GM12878 (cell line): ENCODE data around the gene TWF1. TPM values are rescaled to one million over a fixed set of nuclear protein-coding genes. Genes with fewer than 3 reads are reported as not detected.

Experiments used
- ATAC-seq: fragments of 200-7000 bp; cut with Tn5 transposase; 3 replicates; pipeline ENCODE4 v1.9.1; 2020; ENCODE audit warnings: mild to moderate bottlenecking, moderate library complexity
- BruUV-seq: library from RNA; stranded (reverse); fragments of 400-500 nt; replicated peaks from 2 replicates; lab custom pipeline; 2021; lab: Mats Ljungman, UMichigan
- CTCF ChIA-PET: fragments of 300-600 bp; sonication (Branson Sonifier 250); formaldehyde crosslinking; extraction: SDS; loops from one replicate; lab custom pipeline; 2021; ENCODE audit warnings: inconsistent platforms; lab: Yijun Ruan, JAX
- POLR2A ChIA-PET: fragments of 350-600 bp; formaldehyde crosslinking; extraction: SDS; loops from one replicate; lab custom pipeline; 2021; ENCODE audit warnings: inconsistent platforms; lab: Charles Lee
- RAD21 ChIA-PET: fragments of 300-600 bp; sonication (Branson Sonifier 250); formaldehyde crosslinking; loops from one replicate; lab custom pipeline; 2023; ENCODE audit warnings: antibody characterized with exemption; ENCODE audit not compliant: unreplicated experiment; lab: Charles Lee
- SMC1A ChIA-PET: fragments of 300-600 bp; sonication (Branson Sonifier 250); formaldehyde crosslinking; loops from one replicate; lab custom pipeline; 2023; ENCODE audit not compliant: unreplicated experiment, uncharacterized antibody; lab: Charles Lee
- DNase-seq: peaks from one replicate; pipeline ENCODE4 v3.0.0-alpha.2; 2011; ENCODE audit warnings: low read depth, low spot score
- FAIRE-seq: peaks from 3 replicates; lab custom pipeline; 2011; peaks lifted over from hg19 to GRCh38; lab: Jason Lieb, UNC
- H2AFZ ChIP-seq: 2 replicates; pipeline ENCODE4 v1.6.0; 2011; ENCODE audit warnings: low read depth, low read length, control low read depth; ENCODE audit not compliant: control insufficient read depth
- H3K27ac ChIP-seq: 2 replicates; pipeline ENCODE4 v1.5.1; 2011; ENCODE audit warnings: control low read depth; ENCODE audit not compliant: control insufficient read depth, insufficient read depth
- H3K27me3 ChIP-seq, 2 experiments: replicated peaks in 1 of 2; 2 replicates each; pipeline versions ENCODE4 v1.6.0 to v1.6.1; 2011; ENCODE audit warnings: low read length in 1 of 2; ENCODE audit not compliant: control insufficient read depth in 2 of 2, insufficient read depth in 2 of 2
- H3K36me3 ChIP-seq, 2 experiments: 2 replicates each; pipeline ENCODE4 v1.5.1; 2011; ENCODE audit warnings: low read length in 1 of 2; ENCODE audit not compliant: control insufficient read depth in 2 of 2, insufficient read depth in 2 of 2
- H3K4me1 ChIP-seq: 2 replicates; pipeline ENCODE4 v1.6.1; 2011; ENCODE audit warnings: mild to moderate bottlenecking, low read length, moderate library complexity, mixed read lengths; ENCODE audit not compliant: control insufficient read depth, insufficient read depth
- H3K4me2 ChIP-seq: 2 replicates; pipeline ENCODE4 v1.6.0; 2011; ENCODE audit warnings: control low read depth; ENCODE audit not compliant: control insufficient read depth, insufficient read depth
- H3K4me3 ChIP-seq: fragments of 200-600 bp; sonication (generic); 2 replicates; pipeline ENCODE4 v1.5.1; 2016
- H3K79me2 ChIP-seq: 2 replicates; pipeline ENCODE4 v1.6.0; 2011; ENCODE audit warnings: low read length; ENCODE audit not compliant: control insufficient read depth, insufficient read depth
- H3K9ac ChIP-seq: 2 replicates; pipeline ENCODE4 v1.8.0; 2011; ENCODE audit warnings: low read length, control low read depth, mixed read lengths; ENCODE audit not compliant: control insufficient read depth, insufficient read depth
- H3K9me3 ChIP-seq: replicated peaks from 3 replicates; pipeline ENCODE4 v1.5.1; 2011; ENCODE audit warnings: mild to moderate bottlenecking, low read length; ENCODE audit not compliant: control insufficient read depth, insufficient read depth
- H4K20me1 ChIP-seq: 2 replicates; pipeline ENCODE4 v1.6.0; 2011; ENCODE audit not compliant: control insufficient read depth, insufficient read depth
- CHD1 ChIP-seq: IDR thresholded peaks from 2 replicates; pipeline ENCODE4 v1.6.1; 2012; ENCODE audit warnings: low read depth, low read length, improper control_type of control experiment
- ELK1 ChIP-seq: IDR thresholded peaks from 2 replicates; pipeline ENCODE4 v1.6.1; 2012; ENCODE audit warnings: low read depth, low read length, improper control_type of control experiment
- ETV6 ChIP-seq, 2 experiments: fragments of 450-650 bp in 1 of 2; IDR thresholded peaks in 1 of 2; conservative IDR thresholded peaks in 1 of 2; 2 replicates each; pipeline ENCODE4 v1.6.1; 2014; ENCODE audit warnings: antibody characterized with exemption in 1 of 2, borderline replicate concordance in 1 of 2, low read depth in 1 of 2, mild to moderate bottlenecking in 1 of 2, moderate library complexity in 1 of 2
- RELB ChIP-seq: fragments of 450-650 bp; IDR thresholded peaks from 2 replicates; pipeline ENCODE4 v1.6.1; 2017; ENCODE audit warnings: low read depth, mild to moderate bottlenecking, moderate library complexity
- SRF ChIP-seq, 2 experiments: IDR thresholded peaks; 2 replicates each; pipeline ENCODE4 v1.6.1; 2011; ENCODE audit warnings: low read depth in 2 of 2, low read length in 2 of 2, mild to moderate bottlenecking in 1 of 2, moderate library complexity in 1 of 2
- WGBS: methylation state at CpG from one replicate; pipeline ENCODE4 v1.1.6; 2016; ENCODE audit warnings: low lambda C conversion rate; ENCODE audit not compliant: insufficient replicate concordance, insufficient coverage; ENCODE audit errors: missing lambda C conversion rate; 5-methylcytosine and 5-hydroxymethylcytosine counted together
- in situ Hi-C: fragments of 300-500 bp; cut with MboI; formaldehyde crosslinking; loops from 9 replicates; pipeline ENCODE4 v1.14.3; 2018; ENCODE audit warnings: mixed read lengths
- intact Hi-C: fragments of 100-400 bp; cut with micrococcal nuclease; formaldehyde crosslinking; loops from one replicate; pipeline ENCODE4 v1.14.2; 2022; ENCODE audit not compliant: unreplicated experiment
- polyA plus RNA-seq, 11 experiments: library from polyadenylated mRNA; depleted of rRNA in 4 of 11; unstranded in 6 of 11; stranded (reverse) in 5 of 11; fragments of >200 nt; fragmentation: Nextera tagmentation in 4 of 11; fragmentation: Illumina TruSeq in 1 of 11; extraction: Ambion mirVana in 4 of 11; extraction: Trizol in 1 of 11; gene quantifications; 1 replicate in 1 of 11; 2 replicates in 10 of 11; pipeline versions ENCODE4 v1.2.1 to v1.2.3, GENCODE V29; 2011 to 2016; ENCODE audit warnings: inconsistent platforms in 2 of 11, missing spikeins in 2 of 11, low read depth in 1 of 11
- total RNA-seq, 4 experiments: library from RNA; depleted of rRNA in 3 of 4; stranded (reverse); fragments of >200 nt in 3 of 4; fragmentation: Illumina TruSeq in 1 of 4; extraction: Trizol in 1 of 4; gene quantifications; 2 replicates each; pipeline versions ENCODE4 v1.2.1 to v1.2.3, GENCODE V29; 2013 to 2021
- TF ChIP-seq, protein P1 (sequence below): IDR thresholded peaks from 2 replicates; pipeline ENCODE4 v1.6.1; 2011; ENCODE audit warnings: low read depth, low read length, improper control_type of control experiment, borderline replicate concordance
- TF ChIP-seq, protein P2 (sequence below): fragments of 150-350 bp; IDR thresholded peaks from 2 replicates; pipeline ENCODE4 v1.6.1; 2014; ENCODE audit warnings: mild to moderate bottlenecking, low read depth, low read length

The TWF1 gene
- total and polyA plus RNA-seq, 10 of the 15 experiments (the other 5 are each of a cell fraction or from before 2014, with no cell fraction given): 8.7 to 23.5 (median 18.4) TPM

DNA sequence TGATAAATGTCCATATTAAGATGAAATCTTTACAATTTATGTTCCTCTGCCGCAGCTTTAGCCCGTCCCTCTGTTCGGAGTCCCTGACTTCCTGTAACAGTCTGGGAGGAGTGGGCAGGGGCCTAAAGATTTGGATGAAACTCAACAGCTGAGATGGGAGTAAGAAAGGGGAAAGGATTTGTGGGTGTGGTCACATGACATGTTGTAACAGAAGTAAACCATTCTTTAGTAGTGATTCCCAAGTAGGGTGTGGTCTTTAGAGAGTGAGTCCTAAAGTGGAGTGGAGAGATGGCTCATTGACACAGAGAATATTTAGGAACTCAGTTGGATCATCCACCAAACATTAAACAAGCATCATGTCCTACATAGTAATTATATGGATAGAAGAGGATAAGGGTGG lies 42.7 kb upstream of the TWF1 start:
- in situ Hi-C loops: no loop called here
- ChIA-PET SMC1A (no interaction called here), POLR2A (no interaction called here), CTCF (interaction anchor here (1.1 kb wide), 1 partner anchor 8 kb away, joined by 3 read pairs; no protein-coding TSS in a partner anchor), RAD21 (no interaction called here)
- FAIRE-seq: no peak
- Histone ChIP-seq H3K9me3 (no peaks in the 10 kb centered on the region; the same call in 2 of the 3 replicates), H3K27ac (no peak overlapping the region), H2AFZ (no peak overlapping the region), H3K4me2 (no peak overlapping the region), H3K9ac (no peak overlapping the region), H4K20me1 (no peaks in the 10 kb centered on the region), H3K36me3 (no peaks in the 10 kb centered on the region; a peak in 2 of 4 replicates), H3K79me2 (no peaks in the 10 kb centered on the region), H3K27me3 (no peaks in the 10 kb centered on the region), H3K4me1 (no peaks in the 10 kb centered on the region), H3K4me3 (no peak overlapping the region)
- intact Hi-C loops: no loop called here
- WGBS: 98% methylated on average over 3 of the region's 3 CpGs
- TF ChIP-seq, protein P1, sequence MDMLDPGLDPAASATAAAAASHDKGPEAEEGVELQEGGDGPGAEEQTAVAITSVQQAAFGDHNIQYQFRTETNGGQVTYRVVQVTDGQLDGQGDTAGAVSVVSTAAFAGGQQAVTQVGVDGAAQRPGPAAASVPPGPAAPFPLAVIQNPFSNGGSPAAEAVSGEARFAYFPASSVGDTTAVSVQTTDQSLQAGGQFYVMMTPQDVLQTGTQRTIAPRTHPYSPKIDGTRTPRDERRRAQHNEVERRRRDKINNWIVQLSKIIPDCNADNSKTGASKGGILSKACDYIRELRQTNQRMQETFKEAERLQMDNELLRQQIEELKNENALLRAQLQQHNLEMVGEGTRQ: no peak
- TF ChIP-seq ETV6 (conservative IDR thresholded peaks at IDR 0.05 in 1 of 2, IDR thresholded peaks at IDR 0.05 in 1 of 2; ENCODE audit: borderline replicate concordance in 1 of 2, low read depth in 1 of 2) (no peak), SRF (IDR thresholded peaks at IDR 0.05; ENCODE audit: low read depth in 2 of 2, low read length in 2 of 2) (no peak), CHD1 (no peak), ELK1 (no peak), RELB (no peak)
- TF ChIP-seq, protein P2, sequence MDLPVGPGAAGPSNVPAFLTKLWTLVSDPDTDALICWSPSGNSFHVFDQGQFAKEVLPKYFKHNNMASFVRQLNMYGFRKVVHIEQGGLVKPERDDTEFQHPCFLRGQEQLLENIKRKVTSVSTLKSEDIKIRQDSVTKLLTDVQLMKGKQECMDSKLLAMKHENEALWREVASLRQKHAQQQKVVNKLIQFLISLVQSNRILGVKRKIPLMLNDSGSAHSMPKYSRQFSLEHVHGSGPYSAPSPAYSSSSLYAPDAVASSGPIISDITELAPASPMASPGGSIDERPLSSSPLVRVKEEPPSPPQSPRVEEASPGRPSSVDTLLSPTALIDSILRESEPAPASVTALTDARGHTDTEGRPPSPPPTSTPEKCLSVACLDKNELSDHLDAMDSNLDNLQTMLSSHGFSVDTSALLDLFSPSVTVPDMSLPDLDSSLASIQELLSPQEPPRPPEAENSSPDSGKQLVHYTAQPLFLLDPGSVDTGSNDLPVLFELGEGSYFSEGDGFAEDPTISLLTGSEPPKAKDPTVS: no peak
- BruUV-seq: no TSS peak
- DNase-seq: no peak
- ATAC-seq: no peak
